IPS-NIHi7 (cell line): ENCODE results near the gene CBX1.
"Not testable (repeated sequence)": the region's sequence is repeated elsewhere in the genome, so short reads cannot be mapped to it uniquely, and the experiment has no call there.

Experiments
- DNase-seq: peaks from one replicate; pipeline ENCODE4 v3.0.0; 2012; ENCODE audit warnings: mixed read lengths; ENCODE audit errors: extremely low spot score

Gene CBX1

GRCh38 chr17:48074322-48075081 is 26.8 kb downstream of the CBX1 start:
- DNase-seq = peak; percentile 49

- not testable (repeated sequence) for DNase-seq
These were observed 27.6 kb downstream of the CBX1 start for GRCh38 chr17:48073566-48074094.

- DNase-seq = not testable (repeated sequence)
These were observed 28.5 kb downstream of the CBX1 start for GRCh38 chr17:48072811-48073210.

GRCh38 chr17:48071654-48072053 is 29.6 kb downstream of the CBX1 start:
- no peak for DNase-seq

GRCh38 chr17:48070195-48070594 is 31.1 kb downstream of the CBX1 start:
- DNase-seq = no peak

- DNase-seq = peak; percentile 60
These were observed 32.8 kb downstream of the CBX1 start for GRCh38 chr17:48068491-48068961.

- not testable (repeated sequence) for DNase-seq
These were observed 33.5 kb downstream of the CBX1 start for GRCh38 chr17:48067808-48068207.

GRCh38 chr17:48067245-48067644 is 34.0 kb downstream of the CBX1 start:
- DNase-seq = no peak

GRCh38 chr17:48066656-48067055 is 34.6 kb downstream of the CBX1 start:
- DNase-seq = no peak

- no peak for DNase-seq
These were observed 35.1 kb downstream of the CBX1 start for GRCh38 chr17:48066192-48066591.

- DNase-seq = no peak
These were observed 36.6 kb downstream of the CBX1 start for GRCh38 chr17:48064638-48065037.

- DNase-seq = no peak
These were observed 39.0 kb downstream of the CBX1 start for GRCh38 chr17:48062273-48062672.

- DNase-seq = no peak
These were observed 41.0 kb downstream of the CBX1 start for GRCh38 chr17:48060249-48060648.

- no peak for DNase-seq
These were observed 42.1 kb downstream of the CBX1 start for GRCh38 chr17:48059125-48059668.

- no peak for DNase-seq
These were observed 42.7 kb downstream of the CBX1 start for GRCh38 chr17:48058393-48059124.

- no peak for DNase-seq
These were observed 43.7 kb downstream of the CBX1 start for GRCh38 chr17:48057626-48058025.

GRCh38 chr17:48056879-48057278 is 44.4 kb downstream of the CBX1 start:
- DNase-seq = no peak

GRCh38 chr17:48056246-48056745 is 45.0 kb downstream of the CBX1 start:
- no peak for DNase-seq

GRCh38 chr17:48055531-48056245 is 45.6 kb downstream of the CBX1 start:
- DNase-seq = peak; percentile 67

GRCh38 chr17:48054238-48055185 is 46.8 kb downstream of the CBX1 start:
- peak; percentile 92 for DNase-seq
